Right atrium auricular region (tissue), 2 donors: Measurements from ENCODE around the gene PTPN14. TPM values are rescaled to one million over a fixed set of nuclear protein-coding genes. Genes with fewer than 3 reads are reported as not detected.
"Not testable (repeated sequence)": the region's sequence is repeated elsewhere in the genome, so short reads cannot be mapped to it uniquely, and the experiment has no call there.

Experiments
- DNase-seq: peaks from one replicate; pipeline ENCODE4 v3.0.0-alpha.2; 2019; ENCODE audit warnings: low spot score
- H3K27ac ChIP-seq, 2 donors: fragments of 200-600 bp; sonication (generic); 1 replicate in 1 of 2; 2 replicates in 1 of 2; pipeline ENCODE4 v1.5.1; 2016 to 2019
- H3K27me3 ChIP-seq, 2 donors: fragments of 200-600 bp; sonication (generic); one replicate each; pipeline versions ENCODE4 v1.5.1 to v1.6.0; 2017 to 2019
- H3K36me3 ChIP-seq: fragments of 200-600 bp; sonication (generic); one replicate; pipeline ENCODE4 v1.5.1; 2016
- H3K4me1 ChIP-seq, 2 donors: fragments of 200-600 bp; sonication (generic); one replicate each; pipeline versions ENCODE4 v1.5.1 to v1.6.0; 2017 to 2019
- H3K4me3 ChIP-seq, 2 donors: fragments of 200-600 bp; sonication (generic); 1 replicate in 1 of 2; 2 replicates in 1 of 2; pipeline ENCODE4 v1.5.1; 2017 to 2019; ENCODE audit warnings: mild to moderate bottlenecking in 1 of 2, moderate library complexity in 1 of 2
- H3K9me3 ChIP-seq, 2 donors: fragments of 200-600 bp; sonication (generic); one replicate each; pipeline ENCODE4 v1.5.1; 2019
- total RNA-seq, 2 donors: library from RNA; depleted of rRNA; stranded (reverse); fragments of >200 nt; gene quantifications; one replicate each; pipeline ENCODE4 v1.1.0, GENCODE V29; 2016
- TF ChIP-seq, protein P1 (sequence below), 2 donors: fragments of 200-600 bp; sonication (generic); IDR thresholded peaks; one replicate each; pipeline ENCODE4 v1.5.1; 2019; ENCODE audit warnings: antibody characterized with exemption in 2 of 2

The PTPN14 gene
- total RNA-seq, 2 donors from 2014 or later = 8.4 to 27.2 TPM

GRCh38 chr1:214396330-214396729 lies 155.1 kb downstream of the PTPN14 start:
- DNase-seq = no peak
- Histone ChIP-seq H3K27ac (no peak overlapping the region), H3K4me3 (no peak overlapping the region), H3K4me1 (no peaks in the 10 kb centered on the region), H3K36me3 (peaks cover 10% of the 10 kb centered on the region), H3K27me3 (no peaks in the 10 kb centered on the region), H3K9me3 (no peaks in the 10 kb centered on the region)
- TF ChIP-seq, protein P1, sequence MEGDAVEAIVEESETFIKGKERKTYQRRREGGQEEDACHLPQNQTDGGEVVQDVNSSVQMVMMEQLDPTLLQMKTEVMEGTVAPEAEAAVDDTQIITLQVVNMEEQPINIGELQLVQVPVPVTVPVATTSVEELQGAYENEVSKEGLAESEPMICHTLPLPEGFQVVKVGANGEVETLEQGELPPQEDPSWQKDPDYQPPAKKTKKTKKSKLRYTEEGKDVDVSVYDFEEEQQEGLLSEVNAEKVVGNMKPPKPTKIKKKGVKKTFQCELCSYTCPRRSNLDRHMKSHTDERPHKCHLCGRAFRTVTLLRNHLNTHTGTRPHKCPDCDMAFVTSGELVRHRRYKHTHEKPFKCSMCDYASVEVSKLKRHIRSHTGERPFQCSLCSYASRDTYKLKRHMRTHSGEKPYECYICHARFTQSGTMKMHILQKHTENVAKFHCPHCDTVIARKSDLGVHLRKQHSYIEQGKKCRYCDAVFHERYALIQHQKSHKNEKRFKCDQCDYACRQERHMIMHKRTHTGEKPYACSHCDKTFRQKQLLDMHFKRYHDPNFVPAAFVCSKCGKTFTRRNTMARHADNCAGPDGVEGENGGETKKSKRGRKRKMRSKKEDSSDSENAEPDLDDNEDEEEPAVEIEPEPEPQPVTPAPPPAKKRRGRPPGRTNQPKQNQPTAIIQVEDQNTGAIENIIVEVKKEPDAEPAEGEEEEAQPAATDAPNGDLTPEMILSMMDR (IDR thresholded peaks at IDR 0.05) = no peak

DNA sequence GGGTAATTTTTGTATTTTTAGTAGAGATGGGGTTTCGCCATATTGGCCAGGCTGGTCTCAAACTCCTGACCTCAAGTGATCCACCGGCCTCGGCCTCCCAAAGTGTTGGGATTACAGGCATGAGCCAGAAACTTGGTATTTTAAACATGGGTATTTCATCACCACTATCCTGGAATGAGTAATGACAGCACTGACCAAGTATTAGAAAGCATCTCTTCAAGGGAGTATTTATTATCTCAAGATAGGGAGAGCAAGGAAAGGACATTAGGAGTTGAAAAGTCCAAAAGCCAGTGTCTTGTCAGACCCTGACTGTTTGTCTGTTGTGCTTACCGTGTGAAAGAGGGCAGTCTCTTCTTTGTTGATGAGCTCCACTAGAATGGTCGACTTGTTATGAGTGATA lies 156.8 kb downstream of the PTPN14 start:
- not testable (repeated sequence) for DNase-seq, H3K4me3 ChIP-seq, H3K27ac ChIP-seq, H3K4me1 ChIP-seq, H3K27me3 ChIP-seq, H3K9me3 ChIP-seq
- H3K36me3 ChIP-seq = peaks cover 17% of the 10 kb centered on the region

DNA sequence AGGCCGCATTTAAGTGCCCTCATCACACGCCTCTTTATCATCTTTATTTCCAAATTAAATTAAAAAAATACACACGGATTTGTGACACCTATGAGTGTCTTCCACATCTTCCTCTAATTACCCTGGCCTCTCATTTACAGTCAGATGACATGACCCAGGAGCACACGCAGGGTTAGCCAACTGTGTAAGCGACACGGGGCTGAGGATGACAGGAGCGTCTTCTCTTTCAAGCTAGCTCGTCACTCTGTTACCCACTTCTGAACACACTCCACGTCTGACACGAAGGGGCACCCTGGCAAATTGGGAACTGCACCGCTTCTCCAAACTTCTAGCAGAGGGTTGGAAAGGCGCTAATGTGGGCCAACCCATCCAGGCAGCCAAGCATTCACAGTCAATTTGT lies 158.3 kb downstream of the PTPN14 start:
- no peaks in the 10 kb centered on the region for H3K9me3 ChIP-seq
- DNase-seq = no peak
- TF ChIP-seq, protein P1 (IDR thresholded peaks at IDR 0.05) = no peak
- no peak overlapping the region for H3K4me3 ChIP-seq
- H3K27me3 ChIP-seq = no peaks in the 10 kb centered on the region
- H3K36me3 ChIP-seq = peaks cover 17% of the 10 kb centered on the region
- H3K27ac ChIP-seq = no peak overlapping the region
- H3K4me1 ChIP-seq = no peaks in the 10 kb centered on the region

GRCh38 chr1:214391873-214392645 lies 159.3 kb downstream of the PTPN14 start:
- Histone ChIP-seq H3K36me3 (peaks cover 23% of the 10 kb centered on the region), H3K27ac (no peak overlapping the region), H3K9me3 (no peaks in the 10 kb centered on the region), H3K4me3 (no peak overlapping the region), H3K4me1 (no peaks in the 10 kb centered on the region), H3K27me3 (no peaks in the 10 kb centered on the region)
- DNase-seq = no peak
- TF ChIP-seq, protein P1 (IDR thresholded peaks at IDR 0.05) = no peak

GRCh38 chr1:214389734-214390133 lies 161.7 kb downstream of the PTPN14 start:
- Histone ChIP-seq H3K4me3 (no peak overlapping the region), H3K27me3 (no peaks in the 10 kb centered on the region), H3K4me1 (no peaks in the 10 kb centered on the region), H3K36me3 (peaks cover 24% of the 10 kb centered on the region), H3K27ac (no peak overlapping the region), H3K9me3 (no peaks in the 10 kb centered on the region)
- TF ChIP-seq, protein P1 (IDR thresholded peaks at IDR 0.05) = no peak
- DNase-seq = no peak

DNA sequence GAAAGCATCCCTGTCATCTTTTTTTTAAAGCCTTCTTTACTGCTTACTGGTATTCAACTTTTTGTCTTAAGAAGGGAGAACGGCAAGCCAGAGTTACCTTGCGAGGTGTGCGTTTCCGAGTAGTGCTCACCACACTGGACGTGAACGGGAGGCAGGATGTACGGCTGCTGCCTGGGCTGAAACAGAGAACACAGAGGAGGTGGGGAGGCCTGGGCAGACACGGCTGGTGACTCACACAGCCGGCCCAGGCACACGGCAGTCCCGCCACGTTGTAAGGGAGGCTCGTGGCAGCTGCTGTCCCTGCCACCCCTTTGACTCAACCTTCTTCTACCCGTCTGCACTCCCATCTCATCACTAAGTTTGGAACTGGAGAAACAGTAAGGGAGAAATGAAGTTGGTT lies 164.7 kb downstream of the PTPN14 start:
- H3K27ac ChIP-seq = no peak overlapping the region
- no peaks in the 10 kb centered on the region for H3K4me1 ChIP-seq
- peaks cover 28% of the 10 kb centered on the region for H3K36me3 ChIP-seq
- no peaks in the 10 kb centered on the region for H3K27me3 ChIP-seq
- no peaks in the 10 kb centered on the region for H3K9me3 ChIP-seq
- no peak for DNase-seq
- no peak overlapping the region for H3K4me3 ChIP-seq
- TF ChIP-seq, protein P1 (IDR thresholded peaks at IDR 0.05) = no peak
